ENCODE measurements around the gene NOS1AP.

- TF ChIP-seq CTCF (IDR thresholded peaks at IDR 0.05; ENCODE audit: low read length) (no peak), EZH2 (IDR thresholded peaks at IDR 0.05; ENCODE audit: borderline replicate concordance, low read length) (no peak)
Measured at GRCh38 chr1:162315673-162316072, 246.2 kb downstream of the NOS1AP start.

All from OCI-LY1 (cell line).